ENCODE measurements around the gene FOLR1. TPM values are rescaled to one million over a fixed set of nuclear protein-coding genes. Genes with fewer than 3 reads are reported as not detected.

Gene FOLR1
- total RNA-seq, 1 experiment from 2014 or later, result 4.8 TPM

GRCh38 chr11:72237112-72237931 lies 45.4 kb downstream of the FOLR1 start:
- Histone ChIP-seq H3K4me2 (ENCODE audit: low read length) (no peak overlapping the region), H3K36me3 (ENCODE audit: control insufficient read depth in 1 of 2, insufficient read depth in 2 of 2, low read length in 2 of 2) (peaks cover 5 to 9% of the 10 kb centered on the region in 2 experiments; a peak in 3 of 4 replicates), H3K4me3 (replicated peaks in 1 of 2; ENCODE audit: low read depth in 1 of 2, low read length in 2 of 2) (no peak overlapping the region), H3K9me3 (ENCODE audit: control insufficient read depth in 1 of 2, insufficient read depth in 1 of 2, low read depth in 1 of 2, low read length in 2 of 2) (no peaks in the 10 kb centered on the region), H3K79me2 (ENCODE audit: insufficient read depth, low read length) (no peaks in the 10 kb centered on the region), H4K20me1 (ENCODE audit: insufficient read depth) (no peaks in the 10 kb centered on the region), H2AFZ (ENCODE audit: low read depth, low read length, poor library complexity, severe bottlenecking) (no peak overlapping the region), H3K9ac (ENCODE audit: low read length) (no peak overlapping the region), H3K27me3 (ENCODE audit: insufficient read depth, low read length) (no peaks in the 10 kb centered on the region), H3K9me2 (ENCODE audit: insufficient read depth) (no peaks in the 10 kb centered on the region), H3K27ac (ENCODE audit: low read depth, low read length) (no peak overlapping the region; the same call in 1 of the 2 replicates), H3K4me1 (ENCODE audit: control insufficient read depth in 1 of 2, insufficient read depth in 2 of 2, low read length in 2 of 2) (peaks cover 0 to 4% of the 10 kb centered on the region in 2 experiments; a peak in 1 of 4 replicates)
- BruUV-seq (replicated peaks), result no TSS peak
- no peak for TF ChIP-seq SP1 (IDR thresholded peaks at IDR 0.05; ENCODE audit: low read depth)
- no peak for TF ChIP-seq YY1 (IDR thresholded peaks at IDR 0.05; ENCODE audit: extremely low read depth, insufficient replicate concordance, low read depth, low read length)
- TF ChIP-seq ZNF274 (IDR thresholded peaks at IDR 0.05; ENCODE audit: low read depth, low read length), result no peak
- no peak for TF ChIP-seq SRF (IDR thresholded peaks at IDR 0.05; ENCODE audit: low read depth)
- TF ChIP-seq FOSL1 (IDR thresholded peaks at IDR 0.05; ENCODE audit: low read depth), result no peak
- TF ChIP-seq POLR2A (IDR thresholded peaks at IDR 0.05; ENCODE audit: borderline replicate concordance, extremely low read depth, insufficient read depth, insufficient read length), result no peak
- no peak for TF ChIP-seq EZH2phosphoT487 (IDR thresholded peaks at IDR 0.05; ENCODE audit: borderline replicate concordance)
- no peak for TF ChIP-seq ELF1 (IDR thresholded peaks at IDR 0.05; ENCODE audit: borderline replicate concordance, low read depth)
- no peak for TF ChIP-seq CBX3 (IDR thresholded peaks at IDR 0.05; ENCODE audit: low read depth)
- TF ChIP-seq MAX (IDR thresholded peaks at IDR 0.05), result no peak
- TF ChIP-seq CEBPB (IDR thresholded peaks at IDR 0.05; ENCODE audit: low read depth), result no peak
- no peak for TF ChIP-seq POLR2AphosphoS5 (IDR thresholded peaks at IDR 0.05; ENCODE audit: low read depth, low read length)
- no peak for TF ChIP-seq SIN3A (IDR thresholded peaks at IDR 0.05; ENCODE audit: low read depth)
- TF ChIP-seq, protein P1, sequence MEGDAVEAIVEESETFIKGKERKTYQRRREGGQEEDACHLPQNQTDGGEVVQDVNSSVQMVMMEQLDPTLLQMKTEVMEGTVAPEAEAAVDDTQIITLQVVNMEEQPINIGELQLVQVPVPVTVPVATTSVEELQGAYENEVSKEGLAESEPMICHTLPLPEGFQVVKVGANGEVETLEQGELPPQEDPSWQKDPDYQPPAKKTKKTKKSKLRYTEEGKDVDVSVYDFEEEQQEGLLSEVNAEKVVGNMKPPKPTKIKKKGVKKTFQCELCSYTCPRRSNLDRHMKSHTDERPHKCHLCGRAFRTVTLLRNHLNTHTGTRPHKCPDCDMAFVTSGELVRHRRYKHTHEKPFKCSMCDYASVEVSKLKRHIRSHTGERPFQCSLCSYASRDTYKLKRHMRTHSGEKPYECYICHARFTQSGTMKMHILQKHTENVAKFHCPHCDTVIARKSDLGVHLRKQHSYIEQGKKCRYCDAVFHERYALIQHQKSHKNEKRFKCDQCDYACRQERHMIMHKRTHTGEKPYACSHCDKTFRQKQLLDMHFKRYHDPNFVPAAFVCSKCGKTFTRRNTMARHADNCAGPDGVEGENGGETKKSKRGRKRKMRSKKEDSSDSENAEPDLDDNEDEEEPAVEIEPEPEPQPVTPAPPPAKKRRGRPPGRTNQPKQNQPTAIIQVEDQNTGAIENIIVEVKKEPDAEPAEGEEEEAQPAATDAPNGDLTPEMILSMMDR (IDR thresholded peaks at IDR 0.05 in 2 of 3, conservative IDR thresholded peaks at IDR 0.05 in 1 of 3; ENCODE audit: borderline replicate concordance in 1 of 3, insufficient read depth in 1 of 3, low read depth in 2 of 3, low read length in 2 of 3), result no peak
- TF ChIP-seq EGR1 (IDR thresholded peaks at IDR 0.05; ENCODE audit: low read depth), result no peak
- TF ChIP-seq, protein P2, sequence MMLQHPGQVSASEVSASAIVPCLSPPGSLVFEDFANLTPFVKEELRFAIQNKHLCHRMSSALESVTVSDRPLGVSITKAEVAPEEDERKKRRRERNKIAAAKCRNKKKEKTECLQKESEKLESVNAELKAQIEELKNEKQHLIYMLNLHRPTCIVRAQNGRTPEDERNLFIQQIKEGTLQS (IDR thresholded peaks at IDR 0.05), result no peak
- TF ChIP-seq, protein P3, sequence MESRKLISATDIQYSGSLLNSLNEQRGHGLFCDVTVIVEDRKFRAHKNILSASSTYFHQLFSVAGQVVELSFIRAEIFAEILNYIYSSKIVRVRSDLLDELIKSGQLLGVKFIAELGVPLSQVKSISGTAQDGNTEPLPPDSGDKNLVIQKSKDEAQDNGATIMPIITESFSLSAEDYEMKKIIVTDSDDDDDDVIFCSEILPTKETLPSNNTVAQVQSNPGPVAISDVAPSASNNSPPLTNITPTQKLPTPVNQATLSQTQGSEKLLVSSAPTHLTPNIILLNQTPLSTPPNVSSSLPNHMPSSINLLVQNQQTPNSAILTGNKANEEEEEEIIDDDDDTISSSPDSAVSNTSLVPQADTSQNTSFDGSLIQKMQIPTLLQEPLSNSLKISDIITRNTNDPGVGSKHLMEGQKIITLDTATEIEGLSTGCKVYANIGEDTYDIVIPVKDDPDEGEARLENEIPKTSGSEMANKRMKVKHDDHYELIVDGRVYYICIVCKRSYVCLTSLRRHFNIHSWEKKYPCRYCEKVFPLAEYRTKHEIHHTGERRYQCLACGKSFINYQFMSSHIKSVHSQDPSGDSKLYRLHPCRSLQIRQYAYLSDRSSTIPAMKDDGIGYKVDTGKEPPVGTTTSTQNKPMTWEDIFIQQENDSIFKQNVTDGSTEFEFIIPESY (IDR thresholded peaks at IDR 0.05; ENCODE audit: extremely low read depth, insufficient replicate concordance, low read length), result no peak
- TF ChIP-seq TCF7L2 (IDR thresholded peaks at IDR 0.05; ENCODE audit: borderline replicate concordance, extremely low read depth, insufficient read depth, insufficient read length), result no peak
- TF ChIP-seq ZFX (IDR thresholded peaks at IDR 0.05), result no peak
- TF ChIP-seq EZH2 (IDR thresholded peaks at IDR 0.05), result no peak
- no peak for DNase-seq (ENCODE audit: low read depth, low spot score)
- RAD21 ChIA-PET (ENCODE audit: low non-redundant PET in 1 of 2, low total read pairs in 2 of 2, uncharacterized antibody in 2 of 2, unreplicated experiment in 2 of 2), result interaction anchor here in 1 of 2 experiments (1.2 kb wide), 1 partner anchor 177 kb away, joined by 3 read pairs; no protein-coding TSS in a partner anchor
- POLR2A ChIA-PET, result no interaction called here
- intact Hi-C loops (cut with micrococcal nuclease), result no loop called here
- CTCF ChIA-PET, result interaction anchor here (0.6 to 1.4 kb wide), 10 partner anchors 9 to 259 kb away, joined by 3 to 10 read pairs (median 5); partner anchors contain the start of gene CLPB
- peak; percentile 8 for ATAC-seq

Data from HCT116 (cell line).